GM12873 (cell line): Measurements from ENCODE around the gene LPO.

Experiments used
- CTCF ChIP-seq: IDR thresholded peaks from 2 replicates; pipeline ENCODE4 v1.5.1; 2012; ENCODE audit warnings: low read depth, mild to moderate bottlenecking, moderate library complexity, low read length, control low read depth; ENCODE audit not compliant: insufficient read depth; ENCODE audit errors: missing control alignments

The LPO gene

GRCh38 chr17:58280480-58281217 lies 42.3 kb downstream of the LPO start, which contains the start of gene MPO:
TSS of gene MPO (minus strand) at chr17:58280935. CDS start at chr17:58280758, 177 bp downstream.
- no peak for TF ChIP-seq CTCF

- no peak for TF ChIP-seq CTCF
These were observed 43.2 kb downstream of the LPO start for GRCh38 chr17:58281511-58282011.

GRCh38 chr17:58282442-58282841 lies 44.1 kb downstream of the LPO start:
- no peak for TF ChIP-seq CTCF

- TF ChIP-seq CTCF = no peak
These were observed 45.6 kb downstream of the LPO start for GRCh38 chr17:58283674-58284612.

GRCh38 chr17:58284613-58285421 lies 46.4 kb downstream of the LPO start:
- no peak for TF ChIP-seq CTCF

- TF ChIP-seq CTCF = no peak
These were observed 47.0 kb downstream of the LPO start for GRCh38 chr17:58285422-58285810.

- TF ChIP-seq CTCF = no peak
These were observed 51.5 kb downstream of the LPO start for GRCh38 chr17:58289869-58290268.
